Keratinocyte (primary cell): Measurements from ENCODE around the gene ZMIZ1. TPM values are rescaled to one million over a fixed set of nuclear protein-coding genes. Genes with fewer than 3 reads are reported as not detected.

Experiments used
- DNase-seq: peaks from one replicate; pipeline ENCODE4 v3.0.0-alpha.2; 2011; ENCODE audit warnings: low read depth, missing footprints, low spot score
- FAIRE-seq: peaks from 2 replicates; lab custom pipeline; 2011; peaks lifted over from hg19 to GRCh38; lab: Jason Lieb, UNC
- H2AFZ ChIP-seq: 2 replicates; pipeline ENCODE4 v1.6.0; 2012; ENCODE audit warnings: low read length, control low read depth, inconsistent platforms; ENCODE audit not compliant: control insufficient read depth
- H3K27ac ChIP-seq: 2 replicates; pipeline ENCODE4 v1.5.1; 2011; ENCODE audit warnings: low read length; ENCODE audit not compliant: control insufficient read depth, insufficient read depth
- H3K27me3 ChIP-seq: 3 replicates; pipeline ENCODE4 v1.6.0; 2011; ENCODE audit warnings: low read length; ENCODE audit not compliant: control insufficient read depth, insufficient read depth; ENCODE audit errors: extremely low read depth
- H3K36me3 ChIP-seq, 2 experiments: 2 replicates in 1 of 2; 3 replicates in 1 of 2; pipeline ENCODE4 v1.5.1; 2011; ENCODE audit warnings: low read length in 2 of 2, mild to moderate bottlenecking in 1 of 2; ENCODE audit not compliant: control insufficient read depth in 2 of 2, insufficient read depth in 2 of 2; ENCODE audit errors: extremely low read depth in 1 of 2
- H3K4me1 ChIP-seq: 3 replicates; pipeline ENCODE4 v1.5.1; 2011; ENCODE audit warnings: low read length; ENCODE audit not compliant: control insufficient read depth, insufficient read depth; ENCODE audit errors: extremely low read depth
- H3K4me2 ChIP-seq: 3 replicates; pipeline ENCODE4 v1.6.0; 2011; ENCODE audit warnings: low read depth, low read length; ENCODE audit not compliant: control insufficient read depth, insufficient read depth; ENCODE audit errors: extremely low read depth
- H3K4me3 ChIP-seq, 3 experiments: fragments of 200-600 bp in 1 of 3; sonication (generic) in 1 of 3; 2 replicates in 2 of 3; 3 replicates in 1 of 3; pipeline ENCODE4 v1.5.1; 2011 to 2016; ENCODE audit warnings: low read length in 3 of 3, mild to moderate bottlenecking in 3 of 3, control low read depth in 2 of 3, inconsistent platforms in 1 of 3, low read depth in 1 of 3, mixed read lengths in 1 of 3, mixed run types in 1 of 3, moderate library complexity in 1 of 3; ENCODE audit not compliant: control insufficient read depth in 2 of 3, insufficient read depth in 2 of 3; ENCODE audit errors: extremely low read depth in 1 of 3
- H3K79me2 ChIP-seq: 2 replicates; pipeline ENCODE4 v1.6.0; 2012; ENCODE audit warnings: low read length; ENCODE audit not compliant: control insufficient read depth, insufficient read depth
- H3K9ac ChIP-seq: 3 replicates; pipeline ENCODE4 v1.6.0; 2011; ENCODE audit warnings: low read length; ENCODE audit not compliant: control insufficient read depth, insufficient read depth; ENCODE audit errors: extremely low read depth
- H3K9me1 ChIP-seq: 3 replicates; pipeline ENCODE4 v1.6.0; 2011; ENCODE audit warnings: low read length; ENCODE audit not compliant: control insufficient read depth, insufficient read depth; ENCODE audit errors: extremely low read depth
- H3K9me3 ChIP-seq: 2 replicates; pipeline ENCODE4 v1.5.1; 2012; ENCODE audit warnings: low read depth, low read length; ENCODE audit not compliant: control insufficient read depth
- H4K20me1 ChIP-seq: 3 replicates; pipeline ENCODE4 v1.6.0; 2011; ENCODE audit warnings: low read length; ENCODE audit not compliant: control insufficient read depth, insufficient read depth; ENCODE audit errors: extremely low read depth
- CTCF ChIP-seq, 3 experiments: IDR thresholded peaks in 1 of 3; conservative IDR thresholded peaks in 1 of 3; optimal IDR thresholded peaks in 1 of 3; 2 replicates in 2 of 3; 3 replicates in 1 of 3; pipeline versions ENCODE3 to v1.5.1; 2011; ENCODE audit warnings: low read length in 3 of 3, mild to moderate bottlenecking in 3 of 3, moderate library complexity in 2 of 3, control low read depth in 1 of 3, inconsistent platforms in 1 of 3; ENCODE audit not compliant: insufficient read depth in 2 of 3; ENCODE audit errors: extremely low read depth in 1 of 3
- EZH2 ChIP-seq: IDR thresholded peaks from one replicate; pipeline ENCODE4 v1.6.1; 2012; ENCODE audit warnings: inconsistent platforms, mild to moderate bottlenecking, low read length, moderate library complexity
- dilution Hi-C: fragments of 300-500 bp; cut with MboI; formaldehyde crosslinking; loops from one replicate; pipeline ENCODE4 v1.7.0; 2020; ENCODE audit warnings: low sequenced_read_pairs; ENCODE audit not compliant: extremely low pct_ligation_motif_present
- polyA plus RNA-seq, 5 experiments: library from polyadenylated mRNA; depleted of rRNA in 3 of 5; stranded (reverse) in 3 of 5; stranded (forward) in 1 of 5; unstranded in 1 of 5; fragments of >200 nt; gene quantifications; 1 replicate in 1 of 5; 2 replicates in 3 of 5; 3 replicates in 1 of 5; pipeline versions ENCODE4 v1.2.1 to v1.2.3, GENCODE V29; 2011 to 2012; ENCODE audit warnings: missing spikeins in 2 of 5, low read depth in 1 of 5, low replicate concordance in 1 of 5

Gene ZMIZ1
- polyA plus RNA-seq, 1 donor (not counting 4 experiments of a cell fraction or from before 2014, with no cell fraction given): 1.8 TPM

- peaks cover 9% of the 10 kb centered on the region for H3K4me1 ChIP-seq
- no peak overlapping the region for H3K9ac ChIP-seq
- H3K36me3 ChIP-seq: peaks cover 3 to 7% of the 10 kb centered on the region in 2 experiments
- no peaks in the 10 kb centered on the region for H3K79me2 ChIP-seq
- DNase-seq: no peak
- H4K20me1 ChIP-seq: no peaks in the 10 kb centered on the region
- no peak overlapping the region for H3K4me2 ChIP-seq
- no peaks in the 10 kb centered on the region for H3K9me1 ChIP-seq
- H3K27me3 ChIP-seq: no peaks in the 10 kb centered on the region
- FAIRE-seq: no peak
- dilution Hi-C loops: no loop called here
- H3K4me3 ChIP-seq: no peak overlapping the region
- H2AFZ ChIP-seq: no peak overlapping the region
- TF ChIP-seq EZH2 (no peak), CTCF (optimal IDR thresholded peaks at IDR 0.05 in 1 of 3, IDR thresholded peaks at IDR 0.05 in 1 of 3, conservative IDR thresholded peaks at IDR 0.05 in 1 of 3; ENCODE audit: extremely low read depth in 1 of 3, insufficient read depth in 2 of 3, low read length in 3 of 3) (no peak)
- no peak overlapping the region for H3K27ac ChIP-seq
- no peaks in the 10 kb centered on the region for H3K9me3 ChIP-seq
Observed at GRCh38 chr10:79272353-79272752, 203.6 kb downstream of the ZMIZ1 start.

- Histone ChIP-seq H3K4me2 (no peak overlapping the region), H3K9ac (no peak overlapping the region), H3K36me3 (peaks cover 7% of the 10 kb centered on the region in 2 experiments), H3K79me2 (no peaks in the 10 kb centered on the region), H2AFZ (no peak overlapping the region), H3K9me1 (no peaks in the 10 kb centered on the region), H4K20me1 (no peaks in the 10 kb centered on the region), H3K27ac (no peak overlapping the region), H3K4me3 (no peak overlapping the region), H3K27me3 (no peaks in the 10 kb centered on the region), H3K4me1 (peaks cover 3% of the 10 kb centered on the region), H3K9me3 (no peaks in the 10 kb centered on the region)
- no peak for TF ChIP-seq CTCF (optimal IDR thresholded peaks at IDR 0.05 in 1 of 3, IDR thresholded peaks at IDR 0.05 in 1 of 3, conservative IDR thresholded peaks at IDR 0.05 in 1 of 3; ENCODE audit: extremely low read depth in 1 of 3, insufficient read depth in 2 of 3, low read length in 3 of 3)
- FAIRE-seq: no peak
- dilution Hi-C loops: no loop called here
- DNase-seq: no peak
Observed at GRCh38 chr10:79273604-79274003, 204.8 kb downstream of the ZMIZ1 start.
